Ecto neural progenitor cell (in vitro differentiated cells): ENCODE data around the gene SDC1.
A peak's percentile ranks its signal among the peaks of the same experiment; 100 is the strongest.

Experiments used
- DNase-seq: peaks from one replicate; pipeline ENCODE4 v3.0.0-alpha.2; 2018; ENCODE audit warnings: low spot score

The SDC1 gene

GRCh38 chr2:20183373-20183772 lies 41.6 kb downstream of the SDC1 start:
- DNase-seq = no peak

GRCh38 chr2:20182241-20182931 lies 42.5 kb downstream of the SDC1 start:
- no peak for DNase-seq

- no peak for DNase-seq
Measured at GRCh38 chr2:20181761-20182160, 43.2 kb downstream of the SDC1 start.

- DNase-seq = no peak
Measured at GRCh38 chr2:20180676-20181648, 44.0 kb downstream of the SDC1 start.

- DNase-seq = peak; percentile 76
Measured at GRCh38 chr2:20179755-20180594, 45.0 kb downstream of the SDC1 start.

- DNase-seq = no peak
Measured at GRCh38 chr2:20179466-20179754, 45.5 kb downstream of the SDC1 start.

- DNase-seq = no peak
Measured at GRCh38 chr2:20178666-20179465, 46.1 kb downstream of the SDC1 start.

GRCh38 chr2:20178249-20178607 lies 46.7 kb downstream of the SDC1 start:
- no peak for DNase-seq

- no peak for DNase-seq
Measured at GRCh38 chr2:20177556-20178248, 47.2 kb downstream of the SDC1 start.

GRCh38 chr2:20176760-20177159 lies 48.2 kb downstream of the SDC1 start:
- no peak for DNase-seq

- DNase-seq = no peak
Measured at GRCh38 chr2:20175931-20176330, 49.0 kb downstream of the SDC1 start.

GRCh38 chr2:20175267-20175666 lies 49.7 kb downstream of the SDC1 start:
- peak; percentile 23 for DNase-seq

GRCh38 chr2:20174410-20174809 lies 50.5 kb downstream of the SDC1 start:
- peak; percentile 26 for DNase-seq

- DNase-seq = peak; percentile 38
Measured at GRCh38 chr2:20173496-20174402, 51.2 kb downstream of the SDC1 start.

- no peak for DNase-seq
Measured at GRCh38 chr2:20173064-20173463, 51.9 kb downstream of the SDC1 start.

GRCh38 chr2:20172273-20173055 lies 52.5 kb downstream of the SDC1 start:
- peak; percentile 57 for DNase-seq

GRCh38 chr2:20171445-20171977 lies 53.4 kb downstream of the SDC1 start:
- DNase-seq = peak; percentile 43

GRCh38 chr2:20170704-20171250 lies 54.2 kb downstream of the SDC1 start:
- peak; percentile 36 for DNase-seq
